ENCODE results near the gene ENTPD6. TPM values are rescaled to one million over a fixed set of nuclear protein-coding genes. Genes with fewer than 3 reads are reported as not detected.

Gene ENTPD6
- total RNA-seq, 1 experiment from 2014 or later = 57.9 TPM

DNA sequence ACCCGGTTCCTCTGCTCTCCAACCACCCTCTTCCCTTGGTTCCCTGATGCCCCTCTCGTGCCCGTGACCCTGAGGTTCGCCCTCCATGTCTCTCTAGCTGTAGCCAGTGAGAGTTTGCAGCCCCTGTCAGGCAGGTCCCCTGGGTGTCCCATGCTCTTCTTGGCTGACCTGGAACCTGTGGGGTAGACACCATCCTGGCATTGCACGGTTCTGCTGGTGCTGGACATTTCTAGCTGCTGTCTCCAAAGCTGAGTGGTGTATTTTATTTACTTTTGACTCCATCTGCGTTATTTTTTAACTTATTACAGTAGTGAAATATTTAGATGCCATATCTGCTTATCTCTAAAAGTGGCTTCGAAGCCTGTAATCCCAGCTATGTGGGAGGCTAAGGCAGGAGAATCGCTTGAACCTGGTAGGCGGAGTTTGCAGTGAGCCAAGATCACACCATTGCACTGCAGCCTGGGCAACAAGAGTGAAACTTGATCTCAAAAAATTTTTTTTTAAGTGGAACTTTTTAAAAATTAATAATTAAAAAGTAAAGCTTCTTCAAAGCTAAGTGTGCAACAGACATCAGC is 12.5 kb downstream of the ENTPD6 start:
- no peak for DNase-seq (ENCODE audit: low read depth)

DNA sequence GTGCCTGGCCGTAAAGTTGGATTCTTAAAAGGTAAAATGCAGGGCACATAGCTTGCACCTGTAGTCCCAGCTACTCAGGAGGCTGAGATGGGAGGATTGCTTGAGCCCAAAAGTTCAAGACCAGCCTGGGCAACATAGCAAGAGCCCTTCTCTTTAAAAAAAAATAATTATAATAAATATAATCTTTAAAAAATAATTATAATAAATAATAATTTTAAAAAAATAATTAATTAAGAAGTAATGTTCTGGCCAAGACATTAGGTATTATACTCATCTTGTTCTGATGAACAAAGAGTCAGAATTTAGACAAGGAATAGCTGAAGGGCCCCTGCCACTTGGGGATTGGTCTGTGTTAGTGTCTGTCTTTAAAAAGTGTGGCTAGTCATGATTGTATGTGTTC is 13.9 kb downstream of the ENTPD6 start:
- no peak for DNase-seq (ENCODE audit: low read depth)

DNA sequence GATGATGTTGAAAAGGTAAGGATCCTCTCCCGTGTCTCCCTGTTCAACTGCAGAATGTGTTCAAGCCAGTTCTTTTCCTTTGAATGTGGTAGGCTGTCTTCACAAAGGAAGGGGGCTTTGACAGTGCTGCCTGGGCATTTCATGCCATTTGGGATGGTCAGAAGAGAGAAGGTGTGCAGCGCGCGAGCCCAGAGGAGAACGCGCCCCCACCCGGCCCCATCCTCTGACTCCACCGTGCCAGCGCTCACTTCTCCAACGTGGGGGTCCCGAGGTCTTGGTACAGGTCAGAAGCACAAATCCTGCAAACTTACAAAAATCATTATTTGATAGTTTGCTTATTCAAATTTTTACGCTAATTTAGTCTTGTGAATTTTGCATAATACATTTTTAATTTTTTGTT is 14.4 kb downstream of the ENTPD6 start:
- DNase-seq (ENCODE audit: low read depth) = no peak

DNA sequence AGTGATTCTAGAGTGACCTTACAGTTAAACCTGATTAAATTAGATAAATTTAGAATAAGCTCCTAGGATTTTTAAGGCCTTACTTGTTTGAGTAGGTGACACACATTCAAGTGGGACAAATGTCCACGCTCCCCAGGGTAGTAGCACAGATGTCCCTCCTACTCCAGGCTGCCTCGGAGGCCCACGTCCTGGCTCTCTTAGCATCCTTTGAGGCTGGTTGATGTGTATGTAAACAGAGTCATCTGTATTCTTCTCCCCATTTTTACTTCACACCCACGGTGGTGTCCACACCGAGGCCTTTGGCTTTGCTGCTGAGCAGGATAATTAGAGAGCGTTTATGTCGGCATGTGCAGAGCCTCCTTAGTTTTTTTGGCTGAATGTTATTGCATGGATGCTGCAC is 15.8 kb downstream of the ENTPD6 start:
- DNase-seq (ENCODE audit: low read depth) = no peak

DNA sequence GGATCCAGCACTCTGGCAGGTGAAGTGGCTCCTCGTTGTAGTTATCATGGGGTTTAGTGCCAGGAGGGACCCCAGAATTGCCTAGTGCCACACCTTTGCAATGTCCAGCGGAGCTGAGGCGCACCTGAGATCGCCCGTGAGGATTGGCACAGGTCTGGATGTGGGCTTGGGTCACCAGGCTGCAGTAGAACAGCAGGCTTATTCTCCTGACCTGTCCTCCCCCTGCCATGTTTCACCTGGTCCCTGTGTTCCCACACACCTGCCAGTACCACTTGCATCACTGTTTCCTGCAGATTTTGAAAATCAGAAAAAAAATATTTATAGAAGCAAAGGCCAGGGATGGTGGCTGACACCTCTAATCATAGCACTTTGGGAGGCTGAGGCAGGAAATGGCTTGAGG is 16.7 kb downstream of the ENTPD6 start:
- no peak for DNase-seq (ENCODE audit: low read depth)

DNA sequence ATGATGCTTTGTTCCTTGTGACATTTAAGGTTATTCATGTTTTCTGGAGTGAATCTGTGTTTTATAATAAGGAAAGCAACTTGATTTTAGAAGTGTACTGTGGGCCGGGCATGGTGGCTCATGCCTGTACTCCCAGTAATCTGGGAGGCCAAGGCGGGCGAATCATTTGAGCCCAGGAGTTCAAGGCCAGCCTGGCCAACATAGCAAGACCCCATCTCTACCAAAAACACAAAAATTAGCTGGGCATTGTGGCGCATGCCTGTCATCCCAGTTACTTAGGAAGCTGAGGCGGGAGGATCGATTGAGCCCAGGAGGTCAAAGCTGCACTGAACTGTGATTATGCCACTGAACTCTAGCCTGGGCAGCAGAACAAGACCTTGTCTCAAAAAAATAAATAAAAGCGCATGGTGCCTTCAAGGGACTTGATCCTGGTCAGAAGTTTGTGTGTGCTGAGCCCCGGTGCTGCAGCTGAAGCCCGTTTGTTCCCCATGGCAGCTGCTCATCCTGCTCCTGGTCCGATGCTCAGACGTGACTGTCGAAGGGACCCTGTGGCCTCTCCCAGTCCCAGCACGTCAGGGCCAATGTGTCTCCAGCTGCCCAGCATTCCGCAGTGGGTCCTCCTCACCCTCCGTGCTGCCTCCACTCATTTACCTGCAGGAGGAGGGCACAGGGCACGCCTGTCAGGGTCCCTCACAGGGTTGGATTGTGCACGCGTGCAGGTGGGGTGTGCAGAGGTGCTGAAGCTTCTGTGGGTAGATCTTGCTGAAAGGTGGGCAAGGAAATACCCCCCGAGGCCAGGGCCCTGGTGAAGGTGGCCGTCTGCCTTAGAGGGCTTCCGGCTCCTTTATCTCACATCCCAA is 18.3 kb downstream of the ENTPD6 start:
- DNase-seq (ENCODE audit: low read depth) = no peak

DNA sequence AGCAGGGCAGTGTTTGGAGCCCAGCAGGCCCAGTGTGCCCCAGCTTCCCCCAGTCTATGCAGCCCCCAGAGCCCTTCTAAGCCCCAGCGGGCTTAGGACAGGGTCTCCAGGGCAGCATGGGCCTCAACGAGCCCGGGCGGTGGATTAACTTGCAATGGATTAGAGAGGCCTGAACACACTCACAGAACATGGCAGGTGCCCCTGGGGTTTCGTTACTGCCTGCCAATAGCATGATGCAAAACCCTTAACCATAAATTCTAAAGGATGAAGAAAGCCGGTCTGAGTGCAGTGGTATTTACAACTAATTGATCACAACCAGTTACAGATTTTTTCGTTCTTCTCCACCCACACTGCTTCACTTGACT is 18.9 kb downstream of the ENTPD6 start:
- DNase-seq (ENCODE audit: low read depth) = no peak

DNA sequence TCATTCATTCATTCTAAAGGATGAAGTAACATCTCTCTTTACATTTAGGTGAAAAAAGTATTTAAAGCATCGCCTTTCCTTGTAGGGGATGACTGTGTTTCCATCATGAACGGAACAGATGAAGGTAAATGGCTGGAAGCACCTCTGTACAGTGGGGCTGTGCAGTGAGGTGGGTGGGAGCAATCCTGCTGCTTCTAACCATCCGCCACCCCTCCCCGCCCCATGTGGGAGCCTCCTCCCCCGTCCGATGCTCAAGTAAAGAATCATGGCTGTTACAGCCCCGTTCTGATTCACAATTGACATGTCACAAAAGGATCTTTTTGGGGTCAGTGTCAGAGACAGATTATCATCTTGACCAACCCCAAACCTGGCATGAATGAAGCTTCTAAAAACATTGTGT is 19.3 kb downstream of the ENTPD6 start:
- DNase-seq (ENCODE audit: low read depth) = no peak

DNA sequence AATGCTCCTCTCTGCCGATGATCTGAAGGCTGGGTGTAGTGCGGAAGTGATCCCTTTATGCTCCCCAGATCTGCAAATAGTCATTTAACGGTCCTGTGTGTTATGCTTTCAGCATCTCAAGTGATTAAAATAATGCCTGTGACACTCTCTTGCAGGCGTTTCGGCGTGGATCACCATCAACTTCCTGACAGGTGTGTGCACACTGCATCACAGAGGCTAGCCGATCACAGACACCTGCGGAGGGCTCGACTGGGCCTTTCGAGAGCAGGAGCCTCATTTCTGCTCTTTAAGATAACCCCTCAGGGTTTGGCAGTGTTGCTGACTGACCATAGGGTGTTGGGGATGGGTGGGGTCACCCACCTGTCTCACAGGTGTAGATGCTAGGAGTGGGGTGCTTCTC is 20.0 kb downstream of the ENTPD6 start:
- no peak for DNase-seq (ENCODE audit: low read depth)

DNA sequence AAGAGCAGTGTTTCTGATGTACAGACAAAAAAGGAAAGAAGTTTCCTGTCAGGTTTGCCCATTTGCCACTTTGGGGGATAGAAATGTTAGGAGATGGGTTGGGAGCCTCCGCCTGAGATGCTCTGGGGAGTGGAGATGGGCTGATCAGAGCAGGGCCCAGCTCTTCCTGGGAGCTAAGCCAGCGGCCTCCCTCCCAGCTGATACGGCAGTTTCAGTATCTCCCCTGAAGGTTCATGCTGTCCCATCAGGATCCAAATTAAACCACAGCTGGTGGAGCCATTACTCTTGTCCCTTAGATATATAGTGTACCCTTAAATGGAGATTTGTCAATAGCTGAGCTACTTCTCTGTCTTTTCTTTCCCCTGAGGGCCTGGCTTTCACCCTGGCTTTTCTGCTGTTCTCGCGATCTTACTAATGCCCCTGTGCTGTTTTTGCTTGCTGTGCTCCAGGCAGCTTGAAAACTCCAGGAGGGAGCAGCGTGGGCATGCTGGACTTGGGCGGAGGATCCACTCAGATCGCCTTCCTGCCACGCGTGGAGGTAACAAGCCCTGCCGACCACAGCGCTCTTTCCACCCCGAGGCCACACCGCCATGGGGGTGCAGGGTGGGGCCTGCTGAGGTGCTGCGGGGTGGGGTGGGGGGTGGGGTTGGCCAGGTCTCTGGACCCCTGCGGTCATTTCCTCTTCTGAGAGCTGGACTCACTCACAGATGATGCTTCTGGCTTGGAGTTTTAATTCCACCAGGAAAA is 20.9 kb downstream of the ENTPD6 start:
- no peak for DNase-seq (ENCODE audit: low read depth)

DNA sequence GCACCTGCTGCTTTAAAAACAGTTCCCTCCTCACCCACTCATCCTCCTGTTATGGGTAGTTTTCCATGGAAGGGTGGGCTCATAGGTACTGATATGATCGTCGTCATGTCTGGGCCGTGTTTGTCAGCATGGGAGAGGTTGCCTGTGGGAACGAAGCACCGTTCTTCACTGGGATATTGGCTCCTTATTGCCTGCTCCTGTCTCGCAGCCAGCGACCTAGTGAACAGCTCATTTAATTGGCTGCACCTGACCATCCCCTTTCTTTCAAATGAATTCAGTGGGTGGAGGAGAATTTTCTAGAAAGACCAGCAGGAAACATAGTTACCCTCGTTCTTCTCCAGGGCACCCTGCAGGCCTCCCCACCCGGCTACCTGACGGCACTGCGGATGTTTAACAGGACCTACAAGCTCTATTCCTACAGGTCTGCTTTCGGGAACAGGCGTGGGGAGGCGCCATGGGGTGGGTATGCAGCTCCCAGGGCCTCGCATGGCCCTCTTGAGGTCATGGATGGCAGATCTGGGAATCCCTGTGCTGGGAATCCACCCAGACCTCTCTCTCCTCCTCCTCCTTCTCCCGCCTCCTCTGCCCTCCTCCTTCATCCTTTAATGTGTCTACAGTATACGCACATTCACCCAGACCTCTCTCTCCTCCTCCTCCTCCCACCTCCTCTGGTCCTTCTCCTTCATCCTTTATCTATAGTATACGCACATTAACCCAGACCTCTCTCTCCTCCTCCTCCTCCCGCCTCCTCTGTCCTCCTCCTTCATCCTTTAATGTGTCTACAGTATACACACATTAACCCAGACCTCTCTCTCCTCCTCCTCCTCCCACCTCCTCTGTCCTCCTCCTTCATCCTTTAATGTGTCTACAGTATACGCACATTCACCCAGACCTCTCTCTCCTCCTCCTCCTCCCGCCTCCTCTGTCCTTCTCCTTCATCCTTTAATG is 21.9 kb downstream of the ENTPD6 start:
- no peak for DNase-seq (ENCODE audit: low read depth)

DNA sequence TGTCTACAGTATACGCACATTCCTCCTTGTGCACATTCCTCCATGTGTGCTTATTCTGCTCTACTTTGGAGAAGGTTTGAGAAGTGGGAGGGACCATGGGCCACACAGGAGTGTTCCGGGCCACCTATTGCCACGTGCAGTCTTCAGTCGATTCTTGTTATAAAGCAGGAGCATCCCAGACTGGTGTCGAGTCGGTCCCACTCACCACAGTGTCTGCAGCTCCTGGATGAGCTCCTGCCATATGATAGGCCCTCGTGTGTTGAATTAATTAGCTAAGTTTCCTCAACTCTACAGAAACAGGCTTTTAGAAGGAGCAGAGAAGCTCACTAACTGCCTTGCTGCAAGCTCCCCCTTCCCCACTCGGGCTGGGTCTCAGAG is 22.6 kb downstream of the ENTPD6 start:
- DNase-seq (ENCODE audit: low read depth) = no peak

DNA sequence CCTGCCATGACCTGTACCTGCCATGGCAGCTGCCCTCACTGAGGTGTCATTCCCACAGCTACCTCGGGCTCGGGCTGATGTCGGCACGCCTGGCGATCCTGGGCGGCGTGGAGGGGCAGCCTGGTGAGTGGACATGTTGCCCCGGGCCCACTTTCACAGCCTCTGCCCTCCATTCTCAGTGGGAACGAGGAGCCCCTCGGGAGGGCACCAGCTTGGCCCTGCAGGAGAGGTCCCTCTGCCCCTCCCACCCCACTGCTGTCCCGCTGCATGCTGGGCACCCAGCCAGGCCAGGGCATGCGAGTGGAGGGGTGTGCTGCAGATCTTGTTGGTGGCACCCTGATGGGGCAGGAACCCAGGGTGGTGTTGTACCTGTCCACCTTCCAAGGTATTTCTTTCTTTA is 23.0 kb downstream of the ENTPD6 start:
- no peak for DNase-seq (ENCODE audit: low read depth)

DNA sequence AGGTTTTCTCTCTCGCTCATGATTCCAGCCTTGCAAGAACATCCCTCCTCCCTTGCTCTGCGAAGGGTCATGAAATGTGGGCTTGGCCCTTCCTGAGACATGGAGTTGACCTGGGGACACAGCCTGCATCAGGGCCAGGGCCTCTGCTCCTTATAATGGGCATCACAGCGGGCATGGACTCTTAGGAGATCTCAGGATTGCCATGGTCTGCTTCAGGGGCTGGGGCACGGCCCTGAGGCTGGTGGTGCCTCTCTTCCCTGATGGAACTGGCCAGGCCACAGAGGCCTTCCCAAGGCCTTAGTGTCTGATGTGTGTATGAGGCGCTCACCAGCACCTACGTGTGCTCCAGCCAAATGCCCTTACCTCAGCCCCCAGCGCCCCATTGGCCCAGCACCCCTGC is 23.9 kb downstream of the ENTPD6 start:
- no peak for DNase-seq (ENCODE audit: low read depth)

DNA sequence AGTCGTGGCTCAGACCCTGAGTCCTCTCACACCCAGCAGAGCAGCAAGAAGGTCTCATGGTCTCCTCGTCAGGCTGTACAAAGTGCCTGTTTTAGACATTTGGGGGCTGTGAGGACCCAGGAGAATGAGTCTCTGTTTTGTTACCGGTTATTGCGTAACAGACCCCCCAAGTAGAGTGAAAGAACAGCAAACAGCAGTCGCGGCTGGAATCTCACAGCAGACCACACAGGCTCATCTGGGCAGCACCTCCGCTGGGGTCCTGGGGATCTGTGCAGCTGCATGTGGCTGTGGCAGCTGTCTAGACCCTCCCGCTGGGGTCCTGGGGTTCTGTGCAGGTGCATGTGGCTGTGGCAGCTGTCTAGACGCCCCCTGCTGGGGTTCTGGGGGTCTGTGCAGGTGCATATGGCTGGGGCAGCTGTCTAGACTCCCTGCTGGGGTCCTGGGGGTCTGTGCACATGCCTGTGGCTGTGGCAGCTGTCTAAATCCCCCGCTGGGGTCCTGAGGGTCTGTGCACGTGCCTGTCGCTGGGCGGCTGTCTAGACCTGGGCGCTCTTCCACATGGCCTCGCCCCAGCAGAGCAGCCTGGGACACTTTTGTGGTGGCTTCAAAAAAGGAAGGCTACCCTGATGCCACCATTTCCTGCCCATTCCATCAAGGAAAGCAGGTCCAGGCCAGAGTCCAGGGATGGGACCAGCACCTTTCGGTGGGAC is 24.7 kb downstream of the ENTPD6 start:
- no peak for DNase-seq (ENCODE audit: low read depth)

DNA sequence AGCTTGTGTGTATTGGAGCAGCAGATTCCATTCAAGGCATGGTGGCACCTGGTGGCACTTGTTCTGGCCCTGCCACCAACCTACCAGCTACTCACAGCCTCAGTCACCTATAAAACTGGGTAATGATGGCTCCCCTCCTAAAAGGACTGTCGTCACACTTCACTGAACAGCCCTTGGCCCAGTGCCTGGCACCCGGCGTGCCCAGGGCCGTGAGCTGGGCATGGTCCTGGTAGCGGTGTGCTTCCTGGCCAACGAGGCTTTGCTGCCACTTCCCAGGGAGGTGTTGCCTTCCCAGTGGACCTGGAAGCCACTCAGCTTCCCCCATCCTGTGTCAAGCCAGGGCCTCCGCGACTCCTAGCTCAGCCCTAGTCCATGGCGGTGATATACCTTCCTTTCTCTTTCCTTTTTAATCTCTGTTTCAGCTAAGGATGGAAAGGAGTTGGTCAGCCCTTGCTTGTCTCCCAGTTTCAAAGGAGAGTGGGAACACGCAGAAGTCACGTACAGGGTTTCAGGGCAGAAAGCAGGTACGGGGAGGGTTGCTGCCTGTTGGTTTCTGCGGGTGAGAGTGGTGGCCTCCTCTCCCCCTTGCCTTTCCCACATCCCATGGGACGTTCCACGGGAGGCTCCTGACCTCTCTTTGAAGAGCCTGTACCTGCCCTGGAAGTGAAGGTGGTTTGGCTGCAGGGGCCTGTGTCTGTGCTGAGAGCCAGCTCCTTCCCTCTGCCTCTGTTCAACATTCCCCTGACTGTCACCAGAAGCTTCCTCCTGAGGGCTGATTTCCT is 25.5 kb downstream of the ENTPD6 start:
- peak; percentile 42 for DNase-seq (ENCODE audit: low read depth)

DNA sequence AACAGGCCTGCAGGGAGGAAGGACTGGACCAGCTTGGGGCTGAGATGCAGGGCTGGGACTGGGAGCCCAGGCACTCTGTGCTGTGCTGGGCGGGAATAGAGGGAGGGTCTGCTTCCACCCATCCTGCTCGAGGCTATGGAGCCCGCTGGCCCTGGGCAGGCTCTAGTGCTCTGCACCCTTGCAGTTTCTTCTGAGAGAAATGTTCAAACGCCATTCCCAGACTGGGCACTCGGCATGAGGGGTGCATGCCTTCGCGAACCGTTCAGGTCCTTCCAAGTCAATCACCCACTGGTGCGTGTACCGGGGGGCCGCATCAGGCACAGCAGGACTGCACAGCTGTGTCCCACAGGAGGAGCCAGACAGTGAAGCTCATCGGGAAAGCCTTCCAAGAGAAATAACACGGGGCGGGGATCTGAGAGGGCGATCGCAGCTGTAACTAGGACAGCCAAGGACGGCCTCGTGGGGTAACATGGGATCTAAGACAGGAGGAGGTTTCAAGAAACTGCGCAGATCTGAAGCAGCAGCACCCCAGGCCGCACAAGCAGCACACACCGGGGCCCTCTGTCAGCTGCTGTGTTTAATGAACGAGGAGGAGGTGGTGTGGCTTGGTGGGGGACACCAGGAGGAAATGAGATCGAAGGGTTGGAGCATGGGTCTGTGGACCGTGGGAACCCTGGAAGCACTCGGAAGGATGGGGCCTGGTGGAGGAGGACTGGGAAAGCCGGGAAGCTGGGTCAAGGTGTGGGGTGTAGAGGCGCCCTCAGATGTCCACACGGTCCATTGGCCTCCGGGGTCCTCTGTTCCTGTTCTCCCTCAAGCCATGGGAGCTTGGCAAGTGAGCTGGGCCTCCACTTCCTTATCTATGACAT is 26.3 kb downstream of the ENTPD6 start:
- DNase-seq (ENCODE audit: low read depth) = no peak

DNA sequence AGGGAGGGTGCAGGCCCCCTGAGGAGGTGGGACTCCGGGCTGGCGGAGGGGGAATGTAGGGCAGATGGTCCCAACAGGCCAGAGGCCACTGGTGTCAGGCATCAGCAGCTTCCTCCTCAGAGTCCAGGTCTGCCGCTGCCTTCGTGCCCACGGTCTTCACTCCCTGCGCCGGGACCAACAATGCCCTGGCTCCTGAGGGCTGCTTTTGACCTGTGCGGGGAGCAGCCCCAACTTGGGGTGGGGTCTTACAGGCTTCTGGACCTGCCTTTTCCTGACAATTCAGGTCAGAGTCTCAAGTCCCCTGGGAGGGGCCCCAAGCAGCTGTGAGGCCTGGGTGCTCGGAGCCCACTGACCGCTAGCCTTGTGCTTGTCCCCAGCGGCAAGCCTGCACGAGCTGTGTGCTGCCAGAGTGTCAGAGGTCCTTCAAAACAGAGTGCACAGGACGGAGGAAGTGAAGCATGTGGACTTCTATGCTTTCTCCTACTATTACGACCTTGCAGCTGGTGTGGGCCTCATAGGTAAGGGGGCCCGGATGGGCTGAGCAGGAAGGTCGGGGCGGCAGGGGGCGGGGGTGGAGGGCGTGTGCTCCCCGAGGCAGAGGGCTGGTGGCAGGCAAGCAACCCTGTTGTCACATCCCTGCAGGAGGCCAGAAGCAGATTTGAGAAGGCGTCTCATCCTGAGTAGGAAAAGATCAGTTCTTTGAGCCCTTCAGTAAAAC is 27.1 kb downstream of the ENTPD6 start:
- no peak for DNase-seq (ENCODE audit: low read depth)

DNA sequence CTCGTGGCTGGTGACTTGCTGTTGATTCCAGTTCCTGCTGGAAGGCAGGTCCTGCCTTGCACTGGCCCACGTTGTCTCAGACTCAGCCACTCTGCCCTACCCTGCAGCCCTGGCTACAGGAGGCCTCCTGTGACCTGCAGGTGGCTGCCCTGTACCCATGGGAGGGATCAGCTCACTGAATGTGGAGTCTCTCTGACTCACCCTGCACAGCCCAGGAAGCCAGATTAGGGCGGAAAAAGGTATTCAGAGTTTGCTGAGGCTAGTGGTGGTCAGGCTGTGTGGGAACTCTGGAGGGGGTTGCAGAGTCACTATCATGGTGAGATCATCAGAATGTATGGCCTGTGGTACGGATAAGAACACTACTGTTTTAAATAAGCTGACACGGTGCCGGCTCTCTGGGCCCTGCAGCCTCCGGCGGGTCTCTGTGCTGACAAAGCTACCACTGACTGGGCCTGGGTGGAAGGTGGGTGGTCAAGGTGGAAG is 27.7 kb downstream of the ENTPD6 start:
- DNase-seq (ENCODE audit: low read depth) = peak; percentile 100

Data from M059J (cell line).